HepG2 (cell line): ENCODE measurements around the gene ZBTB1. TPM values are rescaled to one million over a fixed set of nuclear protein-coding genes. Genes with fewer than 3 reads are reported as not detected.

Experiments used
- AKAP8 ChIP-seq: sonication (generic); formaldehyde crosslinking; IDR thresholded peaks from 2 replicates; pipeline ENCODE4 v1.5.1; 2020; ENCODE audit warnings: mild to moderate bottlenecking, missing genetic modification reagents
- EHMT2 ChIP-seq: fragments of 200-600 bp; sonication (generic); IDR thresholded peaks from 2 replicates; pipeline ENCODE4 v1.7.0; 2017; ENCODE audit warnings: antibody characterized with exemption, low read depth, low read length, borderline replicate concordance
- GABPB1 ChIP-seq: IDR thresholded peaks from 2 replicates; pipeline ENCODE4 v1.6.1; 2016; ENCODE audit warnings: mild to moderate bottlenecking, missing genetic modification reagents, moderate library complexity, missing compliant biosample characterization
- MIER3 ChIP-seq: IDR thresholded peaks from 2 replicates; pipeline ENCODE4 v1.6.1; 2016; ENCODE audit warnings: missing compliant biosample characterization, borderline replicate concordance
- MZF1 ChIP-seq: sonication (generic); formaldehyde crosslinking; IDR thresholded peaks from 2 replicates; pipeline ENCODE4 v1.8.1; 2023; ENCODE audit warnings: mild to moderate bottlenecking, missing genetic modification reagents, borderline replicate concordance
- NCOA2 ChIP-seq: sonication (generic); formaldehyde crosslinking; IDR thresholded peaks from 2 replicates; pipeline ENCODE4 v1.8.0; 2022; ENCODE audit warnings: inconsistent platforms
- PCBP1 ChIP-seq: fragments of 200-400 bp; formaldehyde crosslinking; IDR thresholded peaks from 2 replicates; pipeline ENCODE4 v1.6.1; 2017; ENCODE audit warnings: mild to moderate bottlenecking, low read depth, low read length, borderline replicate concordance
- SKI ChIP-seq: fragments of 450-650 bp; IDR thresholded peaks from one replicate; pipeline ENCODE4 v1.6.1; 2018; ENCODE audit warnings: mild to moderate bottlenecking; ENCODE audit not compliant: partially characterized antibody
- THYN1 ChIP-seq: sonication (generic); formaldehyde crosslinking; IDR thresholded peaks from 2 replicates; pipeline ENCODE4 v1.8.1; 2023; ENCODE audit warnings: low read depth, mild to moderate bottlenecking, moderate library complexity, missing genetic modification reagents, borderline replicate concordance
- TP53 ChIP-seq: sonication (generic); formaldehyde crosslinking; conservative IDR thresholded peaks from 2 replicates; pipeline ENCODE4 v1.4.0; 2020; ENCODE audit warnings: missing genetic modification reagents
- U2AF1 ChIP-seq: fragments of 200-400 bp; formaldehyde crosslinking; optimal IDR thresholded peaks from 2 replicates; pipeline ENCODE3; 2017; ENCODE audit warnings: mild to moderate bottlenecking, low read depth, low read length
- ZNF605 ChIP-seq: sonication (generic); formaldehyde crosslinking; IDR thresholded peaks from 2 replicates; pipeline ENCODE4 v1.8.0; 2022; ENCODE audit warnings: mild to moderate bottlenecking, missing genetic modification reagents
- ZNF749 ChIP-seq: sonication (generic); formaldehyde crosslinking; IDR thresholded peaks from 2 replicates; pipeline ENCODE4 v1.8.0; 2022; ENCODE audit warnings: mild to moderate bottlenecking, missing genetic modification reagents, moderate library complexity, borderline replicate concordance
- ZNF75D ChIP-seq: sonication (generic); formaldehyde crosslinking; IDR thresholded peaks from 2 replicates; pipeline ENCODE4 v1.8.1; 2023; ENCODE audit warnings: missing genetic modification reagents, mild to moderate bottlenecking, borderline replicate concordance
- ZSCAN21 ChIP-seq: sonication (generic); formaldehyde crosslinking; IDR thresholded peaks from 2 replicates; pipeline ENCODE4 v1.8.0; 2022; ENCODE audit warnings: mild to moderate bottlenecking, missing genetic modification reagents, moderate library complexity, borderline replicate concordance
- polyA plus RNA-seq, 8 experiments: library from polyadenylated mRNA; depleted of rRNA in 3 of 8; stranded (reverse) in 7 of 8; unstranded in 1 of 8; fragments of >200 nt; fragmentation: Illumina TruSeq in 4 of 8; extraction: Trizol in 4 of 8; gene quantifications; 2 replicates each; pipeline versions ENCODE4 v1.2.1 to v1.2.3, GENCODE V29; 2011 to 2016; ENCODE audit warnings: low read depth in 4 of 8, missing spikeins in 1 of 8, mixed read lengths in 1 of 8; ENCODE audit not compliant: insufficient read depth in 1 of 8
- total RNA-seq, 5 experiments: library from RNA; depleted of rRNA; stranded (reverse); fragments of >200 nt; fragmentation: Illumina TruSeq; extraction: Trizol; gene quantifications; 2 replicates each; pipeline ENCODE4 v1.2.3, GENCODE V29; 2016; ENCODE audit warnings: low read depth in 1 of 5
- TF ChIP-seq, protein P1 (sequence below): sonication (generic); formaldehyde crosslinking; IDR thresholded peaks from 2 replicates; pipeline ENCODE4 v1.5.0; 2020; ENCODE audit warnings: missing genetic modification reagents
- TF ChIP-seq, protein P2 (sequence below): fragments of 450-650 bp; IDR thresholded peaks from 2 replicates; pipeline ENCODE4 v1.6.1; 2017; ENCODE audit warnings: mild to moderate bottlenecking
- TF ChIP-seq, protein P3 (sequence below): sonication (generic); formaldehyde crosslinking; IDR thresholded peaks from 2 replicates; pipeline ENCODE4 v1.8.1; 2023; ENCODE audit warnings: mild to moderate bottlenecking, moderate library complexity, missing genetic modification reagents
- TF ChIP-seq, protein P4 (sequence below): sonication (generic); formaldehyde crosslinking; conservative IDR thresholded peaks from 2 replicates; pipeline ENCODE4 v1.4.0; 2020; ENCODE audit warnings: mild to moderate bottlenecking, missing genetic modification reagents, moderate library complexity
- TF ChIP-seq, protein P5 (sequence below): sonication (generic); formaldehyde crosslinking; conservative IDR thresholded peaks from 2 replicates; pipeline ENCODE4 v1.4.0; 2020; ENCODE audit warnings: missing genetic modification reagents

Gene ZBTB1
- total and polyA plus RNA-seq, 2 of the 13 experiments (the other 11 are each of a cell fraction or from before 2014, with no cell fraction given), result 18.8 to 22.6 TPM

DNA sequence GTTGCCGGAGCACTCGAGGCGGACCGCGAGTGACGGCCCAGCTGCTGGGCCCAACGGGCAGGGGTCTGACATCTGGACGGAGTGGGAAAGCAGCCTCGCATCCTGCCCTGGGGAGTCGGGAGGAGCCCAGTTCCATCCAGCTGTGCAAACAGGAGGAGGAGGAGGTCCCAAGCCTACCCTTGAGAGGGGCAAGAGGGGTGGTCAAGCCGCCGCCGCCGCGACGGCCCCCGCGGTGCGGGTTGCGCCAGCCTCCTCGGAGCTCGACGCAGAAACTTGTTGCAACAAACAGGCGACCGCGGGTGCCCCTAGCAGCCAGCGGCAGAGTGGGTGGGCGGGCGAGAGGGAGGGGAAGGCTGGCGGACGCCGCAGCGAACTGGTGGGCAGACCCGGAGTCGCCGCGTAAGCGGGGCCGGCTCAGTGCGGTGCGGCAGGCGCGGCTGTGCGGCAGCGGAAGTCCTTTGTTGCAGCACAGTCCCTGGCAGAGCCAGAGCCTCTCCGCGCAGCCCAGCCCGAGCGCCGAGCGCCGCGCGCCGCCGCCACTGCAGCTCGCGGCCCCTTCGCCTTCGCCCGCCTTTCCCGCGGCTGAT is at the start of gene ZBTB1 (continued):
- TF ChIP-seq GABPB1 (peak; percentile 85), THYN1 (CRISPR knock-in tag) (no peak), EHMT2 (no peak), U2AF1 (peak; percentile 37), ZNF749 (CRISPR knock-in tag) (no peak), ZNF605 (CRISPR knock-in tag) (no peak; the same call in none of the 2 replicates), MZF1 (no peak), ZSCAN21 (CRISPR knock-in tag) (no peak), MIER3 (CRISPR knock-in tag) (no peak; the same call in 1 of the 2 replicates), SKI (no peak), PCBP1 (no peak), NCOA2 (no peak; the same call in 1 of the 2 replicates), TP53 (CRISPR knock-in tag) (no peak), ZNF75D (CRISPR knock-in tag) (no peak), AKAP8 (CRISPR knock-in tag) (no peak)
- TF ChIP-seq, protein P1, sequence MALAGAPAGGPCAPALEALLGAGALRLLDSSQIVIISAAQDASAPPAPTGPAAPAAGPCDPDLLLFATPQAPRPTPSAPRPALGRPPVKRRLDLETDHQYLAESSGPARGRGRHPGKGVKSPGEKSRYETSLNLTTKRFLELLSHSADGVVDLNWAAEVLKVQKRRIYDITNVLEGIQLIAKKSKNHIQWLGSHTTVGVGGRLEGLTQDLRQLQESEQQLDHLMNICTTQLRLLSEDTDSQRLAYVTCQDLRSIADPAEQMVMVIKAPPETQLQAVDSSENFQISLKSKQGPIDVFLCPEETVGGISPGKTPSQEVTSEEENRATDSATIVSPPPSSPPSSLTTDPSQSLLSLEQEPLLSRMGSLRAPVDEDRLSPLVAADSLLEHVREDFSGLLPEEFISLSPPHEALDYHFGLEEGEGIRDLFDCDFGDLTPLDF (CRISPR knock-in tag), result no peak
- TF ChIP-seq, protein P2, sequence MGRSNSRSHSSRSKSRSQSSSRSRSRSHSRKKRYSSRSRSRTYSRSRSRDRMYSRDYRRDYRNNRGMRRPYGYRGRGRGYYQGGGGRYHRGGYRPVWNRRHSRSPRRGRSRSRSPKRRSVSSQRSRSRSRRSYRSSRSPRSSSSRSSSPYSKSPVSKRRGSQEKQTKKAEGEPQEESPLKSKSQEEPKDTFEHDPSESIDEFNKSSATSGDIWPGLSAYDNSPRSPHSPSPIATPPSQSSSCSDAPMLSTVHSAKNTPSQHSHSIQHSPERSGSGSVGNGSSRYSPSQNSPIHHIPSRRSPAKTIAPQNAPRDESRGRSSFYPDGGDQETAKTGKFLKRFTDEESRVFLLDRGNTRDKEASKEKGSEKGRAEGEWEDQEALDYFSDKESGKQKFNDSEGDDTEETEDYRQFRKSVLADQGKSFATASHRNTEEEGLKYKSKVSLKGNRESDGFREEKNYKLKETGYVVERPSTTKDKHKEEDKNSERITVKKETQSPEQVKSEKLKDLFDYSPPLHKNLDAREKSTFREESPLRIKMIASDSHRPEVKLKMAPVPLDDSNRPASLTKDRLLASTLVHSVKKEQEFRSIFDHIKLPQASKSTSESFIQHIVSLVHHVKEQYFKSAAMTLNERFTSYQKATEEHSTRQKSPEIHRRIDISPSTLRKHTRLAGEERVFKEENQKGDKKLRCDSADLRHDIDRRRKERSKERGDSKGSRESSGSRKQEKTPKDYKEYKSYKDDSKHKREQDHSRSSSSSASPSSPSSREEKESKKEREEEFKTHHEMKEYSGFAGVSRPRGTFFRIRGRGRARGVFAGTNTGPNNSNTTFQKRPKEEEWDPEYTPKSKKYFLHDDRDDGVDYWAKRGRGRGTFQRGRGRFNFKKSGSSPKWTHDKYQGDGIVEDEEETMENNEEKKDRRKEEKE, result no peak
- TF ChIP-seq, protein P3, sequence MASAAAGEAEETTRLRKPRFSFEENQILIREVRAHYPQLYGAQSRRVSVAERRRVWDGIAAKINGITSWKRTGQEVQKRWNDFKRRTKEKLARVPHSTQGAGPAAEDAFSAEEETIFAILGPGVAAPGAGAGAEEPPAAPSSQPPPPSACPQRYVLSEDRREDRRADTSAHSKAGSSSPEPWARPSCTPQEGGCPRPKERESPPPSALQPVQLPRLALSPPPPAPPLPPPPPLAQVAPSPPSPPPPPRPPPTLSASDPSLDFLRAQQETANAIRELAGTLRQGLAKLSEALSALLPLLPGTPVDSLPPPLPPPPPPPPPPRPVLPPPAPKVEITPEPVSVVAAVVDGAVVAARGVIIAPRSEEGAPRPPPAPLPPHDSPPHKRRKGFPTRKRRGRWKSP (CRISPR knock-in tag), result no peak; the same call in 1 of the 2 replicates
- TF ChIP-seq, protein P4, sequence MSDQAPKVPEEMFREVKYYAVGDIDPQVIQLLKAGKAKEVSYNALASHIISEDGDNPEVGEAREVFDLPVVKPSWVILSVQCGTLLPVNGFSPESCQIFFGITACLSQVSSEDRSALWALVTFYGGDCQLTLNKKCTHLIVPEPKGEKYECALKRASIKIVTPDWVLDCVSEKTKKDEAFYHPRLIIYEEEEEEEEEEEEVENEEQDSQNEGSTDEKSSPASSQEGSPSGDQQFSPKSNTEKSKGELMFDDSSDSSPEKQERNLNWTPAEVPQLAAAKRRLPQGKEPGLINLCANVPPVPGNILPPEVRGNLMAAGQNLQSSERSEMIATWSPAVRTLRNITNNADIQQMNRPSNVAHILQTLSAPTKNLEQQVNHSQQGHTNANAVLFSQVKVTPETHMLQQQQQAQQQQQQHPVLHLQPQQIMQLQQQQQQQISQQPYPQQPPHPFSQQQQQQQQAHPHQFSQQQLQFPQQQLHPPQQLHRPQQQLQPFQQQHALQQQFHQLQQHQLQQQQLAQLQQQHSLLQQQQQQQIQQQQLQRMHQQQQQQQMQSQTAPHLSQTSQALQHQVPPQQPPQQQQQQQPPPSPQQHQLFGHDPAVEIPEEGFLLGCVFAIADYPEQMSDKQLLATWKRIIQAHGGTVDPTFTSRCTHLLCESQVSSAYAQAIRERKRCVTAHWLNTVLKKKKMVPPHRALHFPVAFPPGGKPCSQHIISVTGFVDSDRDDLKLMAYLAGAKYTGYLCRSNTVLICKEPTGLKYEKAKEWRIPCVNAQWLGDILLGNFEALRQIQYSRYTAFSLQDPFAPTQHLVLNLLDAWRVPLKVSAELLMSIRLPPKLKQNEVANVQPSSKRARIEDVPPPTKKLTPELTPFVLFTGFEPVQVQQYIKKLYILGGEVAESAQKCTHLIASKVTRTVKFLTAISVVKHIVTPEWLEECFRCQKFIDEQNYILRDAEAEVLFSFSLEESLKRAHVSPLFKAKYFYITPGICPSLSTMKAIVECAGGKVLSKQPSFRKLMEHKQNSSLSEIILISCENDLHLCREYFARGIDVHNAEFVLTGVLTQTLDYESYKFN, result no peak; the same call in 1 of the 2 replicates
- TF ChIP-seq, protein P5, sequence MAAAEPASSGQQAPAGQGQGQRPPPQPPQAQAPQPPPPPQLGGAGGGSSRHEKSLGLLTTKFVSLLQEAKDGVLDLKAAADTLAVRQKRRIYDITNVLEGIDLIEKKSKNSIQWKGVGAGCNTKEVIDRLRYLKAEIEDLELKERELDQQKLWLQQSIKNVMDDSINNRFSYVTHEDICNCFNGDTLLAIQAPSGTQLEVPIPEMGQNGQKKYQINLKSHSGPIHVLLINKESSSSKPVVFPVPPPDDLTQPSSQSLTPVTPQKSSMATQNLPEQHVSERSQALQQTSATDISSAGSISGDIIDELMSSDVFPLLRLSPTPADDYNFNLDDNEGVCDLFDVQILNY (CRISPR knock-in tag), result no peak
